Erythroblast (primary cell): Measurements from ENCODE around the gene CEP350.

Source experiments
- GATA1 ChIP-seq: IDR thresholded peaks from 2 replicates; pipeline ENCODE4 v1.6.1; 2011; ENCODE audit warnings: low read depth, mild to moderate bottlenecking, control low read depth, low read length, moderate library complexity
- POLR2A ChIP-seq: IDR thresholded peaks from 2 replicates; pipeline ENCODE4 v1.6.1; 2011; ENCODE audit warnings: mild to moderate bottlenecking, low read length

GRCh38 chr1:179926850-179927205 is 27.8 kb upstream of the CEP350 start:
- TF ChIP-seq POLR2A: no peak
- TF ChIP-seq GATA1: no peak
